Erythroblast (primary cell): ENCODE data around the gene DENND4A.
"Not testable (repeated sequence)": the region's sequence is repeated elsewhere in the genome, so short reads cannot be mapped to it uniquely, and the experiment has no call there.

Experiments used
- DNase-seq, 2 experiments: peaks; one replicate each; lab custom pipeline; 2025; lab: John Stamatoyannopoulos, UW
- GATA1 ChIP-seq: IDR thresholded peaks from 2 replicates; pipeline ENCODE4 v1.6.1; 2011; ENCODE audit warnings: low read depth, mild to moderate bottlenecking, control low read depth, low read length, moderate library complexity
- POLR2A ChIP-seq: IDR thresholded peaks from 2 replicates; pipeline ENCODE4 v1.6.1; 2011; ENCODE audit warnings: mild to moderate bottlenecking, low read length

DENND4A gene

DNA sequence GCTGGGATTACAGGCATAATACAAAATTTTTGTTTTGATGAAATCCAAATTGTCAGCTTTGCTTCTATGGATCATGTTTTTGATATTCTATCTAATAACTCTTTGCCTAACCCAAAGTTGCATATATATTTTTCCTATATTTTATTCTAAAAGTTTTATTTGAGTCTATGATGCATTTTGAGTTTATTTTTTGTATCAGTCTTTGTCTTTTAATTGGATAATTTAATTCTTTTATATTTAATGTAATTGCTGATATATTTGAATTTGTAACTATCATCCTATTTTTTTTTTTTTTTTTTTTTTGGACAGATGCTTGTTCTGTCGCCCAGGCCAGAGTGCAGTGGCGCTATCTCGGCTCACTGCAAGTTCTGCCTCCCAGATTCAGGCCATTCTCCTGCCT, 19.7 kb upstream of the DENND4A start:
- TF ChIP-seq GATA1: no peak
- no peak for TF ChIP-seq POLR2A
- DNase-seq: no peak

- DNase-seq: not testable (repeated sequence)
Measured at GRCh38 chr15:65811011-65811733, 19.1 kb upstream of the DENND4A start.

GRCh38 chr15:65806397-65806796, 14.3 kb upstream of the DENND4A start:
- no peak for TF ChIP-seq GATA1
- no peak for TF ChIP-seq POLR2A
- DNase-seq: peak in 1 of 2 experiments; percentile 67

GRCh38 chr15:65805019-65805745, 13.1 kb upstream of the DENND4A start:
- peak; percentile 94 to 99 for DNase-seq
- TF ChIP-seq GATA1 (peak; percentile 86), POLR2A (peak; percentile 49)

DNA sequence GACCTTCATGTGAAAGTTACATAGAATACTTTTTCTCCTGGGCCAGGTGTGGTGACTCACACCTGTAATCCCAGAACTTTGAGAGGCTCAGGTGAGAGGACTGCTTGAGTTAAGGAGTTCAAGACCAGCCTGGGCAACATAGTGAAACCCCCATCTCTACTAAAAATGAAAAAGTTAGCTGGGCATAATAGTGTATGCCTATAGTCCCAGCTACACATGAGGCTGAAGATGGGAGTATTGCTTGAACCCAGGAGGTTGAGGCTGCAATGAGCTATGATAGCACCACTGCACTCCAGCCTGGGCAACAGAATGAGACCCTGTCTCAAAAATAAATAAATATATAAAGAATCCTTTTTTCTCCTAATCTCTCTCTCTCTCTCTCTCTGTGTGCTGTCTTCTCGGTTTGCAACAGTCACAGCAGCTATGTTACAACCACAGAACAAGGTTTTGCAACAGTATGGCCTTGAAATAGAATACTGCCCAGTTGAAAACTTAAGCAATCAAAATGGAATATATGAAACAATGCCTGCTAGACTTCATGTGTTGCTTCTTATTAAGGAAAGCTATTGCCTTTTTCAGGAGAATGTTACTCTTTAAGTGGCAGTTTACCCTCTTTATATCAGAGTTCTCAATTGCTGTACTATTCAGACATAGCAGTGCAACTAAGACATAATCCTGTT, 12.3 kb upstream of the DENND4A start:
- DNase-seq: peak; percentile 72 to 87
- no peak for TF ChIP-seq GATA1

DNA sequence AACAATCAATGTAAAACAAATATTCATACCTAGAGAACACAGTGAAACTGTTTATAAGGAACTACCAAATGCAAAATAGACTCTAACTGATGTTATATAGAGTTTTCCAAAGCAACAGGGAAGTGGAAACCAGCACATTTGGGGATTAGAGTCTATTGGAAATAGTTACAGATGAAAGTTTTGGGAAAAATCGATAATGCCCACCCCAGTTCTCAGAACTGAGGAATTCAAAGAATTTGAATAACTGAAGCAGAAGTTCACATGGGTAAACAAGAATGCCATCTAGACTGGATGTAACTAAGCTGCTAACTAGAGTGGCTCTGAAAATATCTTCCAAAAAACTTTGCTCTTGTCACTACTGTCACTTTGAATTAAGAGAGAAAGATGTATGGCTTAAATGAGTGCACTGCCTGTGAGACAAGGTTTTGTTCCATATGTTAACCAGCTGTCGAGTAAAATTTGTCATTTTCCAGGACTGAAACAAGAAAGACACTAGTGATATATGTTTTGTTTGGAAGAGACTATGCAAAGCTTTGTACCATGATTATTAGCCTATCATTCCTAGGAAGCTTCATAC, 9.2 kb upstream of the DENND4A start:
- peak; percentile 36 to 43 for DNase-seq
- TF ChIP-seq POLR2A (no peak), GATA1 (no peak)

- no peak for TF ChIP-seq GATA1
- TF ChIP-seq POLR2A: no peak
Measured at GRCh38 chr15:65796610-65797078, 4.6 kb upstream of the DENND4A start.

DNA sequence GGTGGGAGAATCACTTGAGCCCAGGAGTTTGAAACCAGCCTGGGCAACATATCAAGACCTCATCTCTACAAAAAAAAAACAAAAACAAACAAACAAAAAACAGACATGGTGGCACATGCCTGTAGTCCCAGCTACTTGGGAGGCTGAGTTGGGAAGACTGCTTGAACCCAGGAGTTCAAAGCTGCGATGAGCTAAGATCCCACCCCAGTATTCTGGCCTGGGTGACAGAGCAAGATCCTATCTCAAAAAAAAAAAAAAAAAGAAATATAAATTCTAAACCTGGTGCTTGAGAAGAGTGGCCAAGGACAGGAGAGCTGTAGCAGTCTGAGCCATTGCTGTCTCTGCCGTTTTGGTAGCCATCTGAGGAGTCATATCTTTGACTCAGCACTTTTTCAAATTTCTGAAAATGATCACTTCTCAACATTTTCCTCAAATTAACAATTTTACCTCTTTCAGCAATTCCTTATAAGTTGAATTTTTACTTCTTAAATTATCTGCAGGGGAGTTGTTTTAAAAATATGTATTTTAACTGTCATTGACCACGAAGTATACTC, 3.6 kb upstream of the DENND4A start:
- DNase-seq: peak; percentile 67 to 77
- TF ChIP-seq POLR2A: no peak
- no peak for TF ChIP-seq GATA1

More at GRCh38 chr15:65796610-65797078, 4.6 kb upstream of the DENND4A start:
- DNase-seq: peak; percentile 56 to 73

DNA sequence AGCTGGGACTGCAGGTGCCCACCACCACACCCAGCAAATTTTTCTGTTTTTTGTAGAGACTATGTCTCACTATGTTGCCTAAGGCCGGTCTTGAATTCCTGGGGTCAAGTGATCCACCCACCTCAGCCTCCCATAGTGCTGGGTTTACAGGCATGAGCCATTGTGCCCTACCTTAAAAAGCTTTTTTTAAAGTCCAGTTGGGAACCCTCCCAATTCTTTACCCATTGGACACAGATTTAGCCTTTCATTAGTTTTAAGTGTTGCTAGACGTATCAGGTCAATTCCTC, 1.7 kb upstream of the DENND4A start:
- no peak for DNase-seq
- TF ChIP-seq GATA1 (no peak), POLR2A (no peak)

- no peak for DNase-seq
- TF ChIP-seq POLR2A: no peak
- TF ChIP-seq GATA1: no peak
Measured at GRCh38 chr15:65792988-65793817, 1.1 kb upstream of the DENND4A start.

- peak; percentile 88 to 89 for DNase-seq
- no peak for TF ChIP-seq GATA1
- peak; percentile 56 for TF ChIP-seq POLR2A
Measured at GRCh38 chr15:65791335-65792137, 557 bp downstream of the DENND4A start.

GRCh38 chr15:65790694-65791334, 1.3 kb downstream of the DENND4A start:
- DNase-seq: peak; percentile 65 to 89

More at GRCh38 chr15:65790694-65791334, 1.3 kb downstream of the DENND4A start:
- TF ChIP-seq POLR2A (peak; percentile 66), GATA1 (no peak)
